GM20000 (cell line): ENCODE measurements around the gene SELP.

ENCODE experiments used
- DNase-seq: peaks from one replicate; pipeline ENCODE4 v3.0.0; 2012; ENCODE audit warnings: low spot score
- TF ChIP-seq, protein P1 (sequence below): IDR thresholded peaks from 2 replicates; pipeline ENCODE4 v1.5.1; 2012; ENCODE audit warnings: mild to moderate bottlenecking, control low read depth; ENCODE audit errors: extremely low read depth, missing control alignments

Gene SELP

DNA sequence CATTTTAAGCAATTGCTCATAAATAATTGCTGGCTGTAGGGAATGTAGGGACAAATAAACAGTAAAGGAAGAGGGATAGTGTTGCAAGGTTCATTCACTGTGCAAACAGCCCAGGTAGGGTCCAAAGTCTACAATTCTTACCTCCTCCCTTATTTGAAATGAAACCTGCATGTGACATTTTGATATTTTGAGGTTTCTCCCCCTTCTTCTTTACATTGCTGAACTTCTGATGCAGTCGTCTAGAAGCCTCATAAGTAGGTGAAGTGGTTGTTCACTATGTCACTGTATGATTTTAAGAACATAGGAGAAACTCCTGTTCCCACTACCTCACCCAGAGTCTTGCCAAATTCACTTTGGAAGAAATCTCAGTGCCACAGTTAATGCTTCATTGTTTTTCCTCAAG lies 59.8 kb downstream of the SELP start:
- DNase-seq, result no peak
- TF ChIP-seq, protein P1, sequence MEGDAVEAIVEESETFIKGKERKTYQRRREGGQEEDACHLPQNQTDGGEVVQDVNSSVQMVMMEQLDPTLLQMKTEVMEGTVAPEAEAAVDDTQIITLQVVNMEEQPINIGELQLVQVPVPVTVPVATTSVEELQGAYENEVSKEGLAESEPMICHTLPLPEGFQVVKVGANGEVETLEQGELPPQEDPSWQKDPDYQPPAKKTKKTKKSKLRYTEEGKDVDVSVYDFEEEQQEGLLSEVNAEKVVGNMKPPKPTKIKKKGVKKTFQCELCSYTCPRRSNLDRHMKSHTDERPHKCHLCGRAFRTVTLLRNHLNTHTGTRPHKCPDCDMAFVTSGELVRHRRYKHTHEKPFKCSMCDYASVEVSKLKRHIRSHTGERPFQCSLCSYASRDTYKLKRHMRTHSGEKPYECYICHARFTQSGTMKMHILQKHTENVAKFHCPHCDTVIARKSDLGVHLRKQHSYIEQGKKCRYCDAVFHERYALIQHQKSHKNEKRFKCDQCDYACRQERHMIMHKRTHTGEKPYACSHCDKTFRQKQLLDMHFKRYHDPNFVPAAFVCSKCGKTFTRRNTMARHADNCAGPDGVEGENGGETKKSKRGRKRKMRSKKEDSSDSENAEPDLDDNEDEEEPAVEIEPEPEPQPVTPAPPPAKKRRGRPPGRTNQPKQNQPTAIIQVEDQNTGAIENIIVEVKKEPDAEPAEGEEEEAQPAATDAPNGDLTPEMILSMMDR, result no peak

DNA sequence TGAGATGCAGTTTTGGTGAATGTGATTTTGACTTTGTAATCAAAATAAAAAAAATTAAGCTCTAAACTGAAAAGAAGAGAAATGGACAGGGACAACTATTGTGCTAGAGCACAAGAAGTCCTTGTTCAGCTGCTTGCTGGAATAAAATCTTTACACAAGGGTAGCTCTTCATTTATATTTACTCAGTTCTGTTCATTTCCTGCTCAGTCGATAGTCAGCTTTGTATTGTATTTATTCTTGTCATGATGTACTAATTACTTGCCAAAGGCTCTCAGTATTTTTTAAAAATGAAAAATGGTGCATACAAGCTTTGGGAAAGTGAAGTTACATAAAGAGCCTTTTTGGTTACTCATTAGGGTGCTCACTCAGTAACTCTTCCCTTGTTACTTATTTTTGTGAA lies 61.4 kb downstream of the SELP start:
- no peak for DNase-seq

DNA sequence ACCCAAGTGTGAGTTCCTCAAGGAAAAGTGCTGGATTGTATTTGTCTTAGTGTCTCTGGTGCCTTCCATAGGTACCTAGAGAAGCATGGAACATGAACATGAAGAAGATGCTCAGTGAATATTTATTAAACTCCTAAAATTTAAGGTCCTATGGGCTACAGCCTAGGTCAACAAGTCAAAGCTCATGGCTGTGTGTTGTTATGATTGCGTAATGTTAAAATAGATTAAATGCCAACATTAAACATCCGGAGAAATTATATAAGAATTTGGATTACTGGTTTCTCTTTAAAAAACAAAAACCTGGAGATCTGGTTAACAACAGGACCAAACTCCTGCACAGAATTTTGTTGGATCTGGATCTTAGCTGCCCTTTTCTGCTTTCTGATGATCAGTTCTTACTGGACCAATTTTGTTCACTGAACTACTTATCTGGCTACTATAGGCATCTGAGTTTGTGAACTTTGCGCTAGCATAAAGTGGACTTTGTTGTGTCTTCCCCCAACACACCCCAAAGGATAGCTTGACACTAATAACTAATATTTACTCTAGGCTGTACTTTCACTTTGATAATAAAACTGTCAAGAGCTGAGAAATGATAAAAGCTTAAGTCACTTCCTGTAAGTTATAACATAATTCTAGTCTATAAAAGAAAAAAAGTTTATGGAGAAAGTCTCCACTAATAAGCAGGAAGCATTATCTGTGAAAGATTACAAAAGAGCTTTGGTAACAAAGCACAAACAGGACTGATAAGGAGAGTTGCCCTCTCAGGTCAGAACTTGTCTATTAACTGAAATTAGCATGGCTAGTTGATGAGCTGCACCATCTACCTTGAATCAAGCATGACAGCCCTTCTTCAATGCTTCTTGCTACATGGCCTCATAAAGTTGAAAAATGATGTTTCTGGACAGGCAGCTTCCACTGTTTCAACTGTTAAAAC lies 64.3 kb downstream of the SELP start:
- TF ChIP-seq, protein P1, result no peak
- no peak for DNase-seq

More for the DNA sequence above, 61.4 kb downstream of the SELP start:
- TF ChIP-seq, protein P1, result no peak

DNA sequence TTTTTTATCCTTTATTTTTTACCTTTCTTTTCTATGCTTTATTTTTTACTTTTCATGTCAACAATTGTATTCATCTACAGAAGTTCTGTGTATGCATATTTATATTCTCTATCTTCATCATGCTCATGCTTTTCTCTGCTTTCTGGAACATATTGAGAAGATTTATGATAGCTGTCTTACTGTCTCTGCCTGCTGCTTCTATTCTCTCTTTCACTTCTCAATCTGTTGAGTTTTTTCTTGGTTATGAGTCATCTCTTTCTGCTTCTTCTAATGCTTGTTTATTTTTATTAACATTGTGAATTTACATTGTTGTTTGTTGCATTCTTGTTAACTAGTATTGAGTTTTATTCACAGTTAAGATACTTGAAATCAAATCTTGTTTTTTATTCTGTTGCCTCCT lies 66.3 kb downstream of the SELP start:
- DNase-seq, result no peak
- TF ChIP-seq, protein P1, result no peak

DNA sequence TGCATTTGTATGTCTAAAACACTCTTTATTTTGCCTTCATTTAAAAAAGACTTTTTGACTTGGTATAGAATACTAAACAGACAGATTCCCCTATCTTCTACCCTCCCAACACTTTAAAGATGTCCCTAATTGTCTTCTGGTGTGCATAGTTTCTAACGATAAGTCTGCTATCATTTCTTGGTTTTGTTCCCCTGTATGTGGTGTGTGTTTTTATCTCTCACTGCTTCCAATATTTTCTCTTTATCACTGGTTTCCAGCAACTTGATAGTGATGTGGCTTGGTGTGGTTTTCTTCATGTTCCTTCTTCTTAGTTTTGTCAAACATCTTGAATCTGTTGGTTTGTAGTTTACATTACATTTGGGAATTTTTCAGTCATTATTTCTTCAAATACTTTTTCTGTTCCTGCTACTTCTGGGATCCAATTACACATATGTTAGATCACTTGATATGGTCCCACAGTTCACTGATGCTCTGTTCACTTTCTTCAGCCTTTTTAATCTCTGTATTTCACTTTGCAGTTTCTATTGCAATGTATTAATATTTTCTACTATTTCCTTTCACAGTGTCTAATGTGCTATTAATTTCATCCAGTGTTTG lies 66.8 kb downstream of the SELP start:
- TF ChIP-seq, protein P1, result no peak
- DNase-seq, result no peak

DNA sequence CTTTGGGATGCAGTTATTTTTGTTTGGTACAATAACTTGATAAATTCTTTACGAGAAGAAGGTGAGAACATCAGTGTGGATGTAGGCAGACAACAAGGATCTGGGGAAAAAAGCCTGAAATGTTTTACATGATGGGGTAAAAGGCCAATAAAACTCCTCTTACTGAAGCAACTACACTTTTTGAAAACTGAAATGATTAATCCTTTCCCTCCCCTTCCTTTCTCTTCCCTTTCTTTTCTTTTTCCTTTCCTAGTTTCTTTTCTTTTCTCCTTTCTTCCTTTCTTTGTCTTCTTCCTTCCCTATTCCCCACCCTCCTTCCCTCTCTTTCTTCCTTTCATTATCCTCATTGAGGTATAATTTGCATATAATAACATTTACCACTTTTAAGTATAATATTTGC lies 68.2 kb downstream of the SELP start:
- TF ChIP-seq, protein P1, result no peak
- no peak for DNase-seq

DNA sequence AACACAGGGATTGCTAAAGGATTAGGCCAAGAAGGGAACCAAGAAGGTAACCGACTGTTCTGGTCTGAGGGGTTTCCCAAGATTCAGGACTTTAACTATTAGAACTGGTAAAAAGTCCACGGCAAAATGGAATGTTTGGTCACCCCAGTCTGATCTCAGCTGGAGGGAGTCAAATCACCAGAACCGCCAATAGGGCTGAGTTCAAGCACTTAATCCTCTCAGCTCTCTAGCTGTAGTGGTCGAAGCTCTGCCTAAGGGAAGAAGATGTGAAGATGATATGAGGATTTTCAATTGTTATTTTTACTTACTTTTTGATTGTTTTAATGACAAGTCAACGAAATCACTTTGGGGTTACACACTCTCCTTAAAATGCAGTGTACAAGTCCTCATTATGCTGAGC lies 72.8 kb downstream of the SELP start:
- no peak for DNase-seq
- TF ChIP-seq, protein P1, result no peak
